GM12878 (cell line): ENCODE measurements around the gene CCDC91. TPM values are rescaled to one million over a fixed set of nuclear protein-coding genes. Genes with fewer than 3 reads are reported as not detected.

Experiments used
- ATAC-seq: fragments of 200-7000 bp; cut with Tn5 transposase; 3 replicates; pipeline ENCODE4 v1.9.1; 2020; ENCODE audit warnings: mild to moderate bottlenecking, moderate library complexity
- BruUV-seq: library from RNA; stranded (reverse); fragments of 400-500 nt; replicated peaks from 2 replicates; lab custom pipeline; 2021; lab: Mats Ljungman, UMichigan
- CTCF ChIA-PET: fragments of 300-600 bp; sonication (Branson Sonifier 250); formaldehyde crosslinking; extraction: SDS; loops from one replicate; lab custom pipeline; 2021; ENCODE audit warnings: inconsistent platforms; lab: Yijun Ruan, JAX
- POLR2A ChIA-PET: fragments of 350-600 bp; formaldehyde crosslinking; extraction: SDS; loops from one replicate; lab custom pipeline; 2021; ENCODE audit warnings: inconsistent platforms; lab: Charles Lee
- RAD21 ChIA-PET: fragments of 300-600 bp; sonication (Branson Sonifier 250); formaldehyde crosslinking; loops from one replicate; lab custom pipeline; 2023; ENCODE audit warnings: antibody characterized with exemption; ENCODE audit not compliant: unreplicated experiment; lab: Charles Lee
- SMC1A ChIA-PET: fragments of 300-600 bp; sonication (Branson Sonifier 250); formaldehyde crosslinking; loops from one replicate; lab custom pipeline; 2023; ENCODE audit not compliant: unreplicated experiment, uncharacterized antibody; lab: Charles Lee
- DNase-seq: peaks from one replicate; pipeline ENCODE4 v3.0.0-alpha.2; 2011; ENCODE audit warnings: low read depth, low spot score
- FAIRE-seq: peaks from 3 replicates; lab custom pipeline; 2011; peaks lifted over from hg19 to GRCh38; lab: Jason Lieb, UNC
- H2AFZ ChIP-seq: 2 replicates; pipeline ENCODE4 v1.6.0; 2011; ENCODE audit warnings: low read depth, low read length, control low read depth; ENCODE audit not compliant: control insufficient read depth
- H3K27ac ChIP-seq: 2 replicates; pipeline ENCODE4 v1.5.1; 2011; ENCODE audit warnings: control low read depth; ENCODE audit not compliant: control insufficient read depth, insufficient read depth
- H3K27me3 ChIP-seq, 2 experiments: replicated peaks in 1 of 2; 2 replicates each; pipeline versions ENCODE4 v1.6.0 to v1.6.1; 2011; ENCODE audit warnings: low read length in 1 of 2; ENCODE audit not compliant: control insufficient read depth in 2 of 2, insufficient read depth in 2 of 2
- H3K36me3 ChIP-seq, 2 experiments: 2 replicates each; pipeline ENCODE4 v1.5.1; 2011; ENCODE audit warnings: low read length in 1 of 2; ENCODE audit not compliant: control insufficient read depth in 2 of 2, insufficient read depth in 2 of 2
- H3K4me1 ChIP-seq: 2 replicates; pipeline ENCODE4 v1.6.1; 2011; ENCODE audit warnings: mild to moderate bottlenecking, low read length, moderate library complexity, mixed read lengths; ENCODE audit not compliant: control insufficient read depth, insufficient read depth
- H3K4me2 ChIP-seq: 2 replicates; pipeline ENCODE4 v1.6.0; 2011; ENCODE audit warnings: control low read depth; ENCODE audit not compliant: control insufficient read depth, insufficient read depth
- H3K4me3 ChIP-seq: fragments of 200-600 bp; sonication (generic); 2 replicates; pipeline ENCODE4 v1.5.1; 2016
- H3K79me2 ChIP-seq: 2 replicates; pipeline ENCODE4 v1.6.0; 2011; ENCODE audit warnings: low read length; ENCODE audit not compliant: control insufficient read depth, insufficient read depth
- H3K9ac ChIP-seq: 2 replicates; pipeline ENCODE4 v1.8.0; 2011; ENCODE audit warnings: low read length, control low read depth, mixed read lengths; ENCODE audit not compliant: control insufficient read depth, insufficient read depth
- H3K9me3 ChIP-seq: replicated peaks from 3 replicates; pipeline ENCODE4 v1.5.1; 2011; ENCODE audit warnings: mild to moderate bottlenecking, low read length; ENCODE audit not compliant: control insufficient read depth, insufficient read depth
- H4K20me1 ChIP-seq: 2 replicates; pipeline ENCODE4 v1.6.0; 2011; ENCODE audit not compliant: control insufficient read depth, insufficient read depth
- ATF7 ChIP-seq: fragments of 450-650 bp; IDR thresholded peaks from 2 replicates; pipeline ENCODE4 v1.6.1; 2016; ENCODE audit warnings: low read depth, mild to moderate bottlenecking
- BCLAF1 ChIP-seq: fragments of 450-650 bp; IDR thresholded peaks from 2 replicates; pipeline ENCODE4 v1.6.1; 2017; ENCODE audit warnings: antibody characterized with exemption, mild to moderate bottlenecking, moderate library complexity
- BMI1 ChIP-seq: fragments of 450-650 bp; IDR thresholded peaks from 2 replicates; pipeline ENCODE4 v1.6.1; 2016; ENCODE audit warnings: mild to moderate bottlenecking, moderate library complexity, borderline replicate concordance
- BRCA1 ChIP-seq: IDR thresholded peaks from 2 replicates; pipeline ENCODE4 v1.6.1; 2011; ENCODE audit warnings: low read depth, low read length, improper control_type of control experiment
- CBX5 ChIP-seq: sonication (generic); IDR thresholded peaks from 2 replicates; pipeline ENCODE4 v1.6.1; 2016; ENCODE audit warnings: low read depth, moderate library complexity, mild to moderate bottlenecking, inconsistent platforms
- MEF2A ChIP-seq: IDR thresholded peaks from 2 replicates; pipeline ENCODE4 v1.6.1; 2011; ENCODE audit warnings: low read depth, mild to moderate bottlenecking, low read length, moderate library complexity; ENCODE audit not compliant: insufficient read depth
- MLLT1 ChIP-seq: fragments of 450-650 bp; IDR thresholded peaks from 2 replicates; pipeline ENCODE4 v1.6.1; 2016; ENCODE audit warnings: mild to moderate bottlenecking
- MXI1 ChIP-seq: fragments of 150-350 bp; IDR thresholded peaks from 2 replicates; pipeline ENCODE4 v1.6.1; 2011; ENCODE audit warnings: low read depth, mild to moderate bottlenecking, inconsistent platforms, low read length, improper control_type of control experiment
- NRF1 ChIP-seq: conservative IDR thresholded peaks from 2 replicates; pipeline ENCODE4 v1.6.1; 2011; ENCODE audit warnings: mild to moderate bottlenecking, low read depth, low read length, improper control_type of control experiment
- RELA ChIP-seq: fragments of 450-650 bp; IDR thresholded peaks from 2 replicates; pipeline ENCODE4 v1.8.0; 2014; ENCODE audit warnings: borderline replicate concordance; ENCODE audit not compliant: partially characterized antibody
- RUNX3 ChIP-seq: IDR thresholded peaks from 2 replicates; pipeline ENCODE4 v1.6.1; 2012; ENCODE audit warnings: low read length, inconsistent platforms
- SMARCA5 ChIP-seq: fragments of 450-650 bp; IDR thresholded peaks from 2 replicates; pipeline ENCODE4 v1.6.1; 2017; ENCODE audit warnings: mild to moderate bottlenecking
- YY1 ChIP-seq: IDR thresholded peaks from 2 replicates; pipeline ENCODE4 v1.6.1; 2011; ENCODE audit warnings: low read depth, mild to moderate bottlenecking, low read length
- ZNF217 ChIP-seq: fragments of 450-650 bp; IDR thresholded peaks from 2 replicates; pipeline ENCODE4 v1.6.1; 2017; ENCODE audit warnings: antibody characterized with exemption, mild to moderate bottlenecking
- ZNF24 ChIP-seq: fragments of 450-650 bp; IDR thresholded peaks from 2 replicates; pipeline ENCODE4 v1.6.1; 2017; ENCODE audit warnings: antibody characterized with exemption, mild to moderate bottlenecking
- WGBS: methylation state at CpG from one replicate; pipeline ENCODE4 v1.1.6; 2016; ENCODE audit warnings: low lambda C conversion rate; ENCODE audit not compliant: insufficient replicate concordance, insufficient coverage; ENCODE audit errors: missing lambda C conversion rate; 5-methylcytosine and 5-hydroxymethylcytosine counted together
- in situ Hi-C: fragments of 300-500 bp; cut with MboI; formaldehyde crosslinking; loops from 9 replicates; pipeline ENCODE4 v1.14.3; 2018; ENCODE audit warnings: mixed read lengths
- intact Hi-C: fragments of 100-400 bp; cut with micrococcal nuclease; formaldehyde crosslinking; loops from one replicate; pipeline ENCODE4 v1.14.2; 2022; ENCODE audit not compliant: unreplicated experiment
- polyA plus RNA-seq, 11 experiments: library from polyadenylated mRNA; depleted of rRNA in 4 of 11; unstranded in 6 of 11; stranded (reverse) in 5 of 11; fragments of >200 nt; fragmentation: Nextera tagmentation in 4 of 11; fragmentation: Illumina TruSeq in 1 of 11; extraction: Ambion mirVana in 4 of 11; extraction: Trizol in 1 of 11; gene quantifications; 1 replicate in 1 of 11; 2 replicates in 10 of 11; pipeline versions ENCODE4 v1.2.1 to v1.2.3, GENCODE V29; 2011 to 2016; ENCODE audit warnings: inconsistent platforms in 2 of 11, missing spikeins in 2 of 11, low read depth in 1 of 11
- total RNA-seq, 4 experiments: library from RNA; depleted of rRNA in 3 of 4; stranded (reverse); fragments of >200 nt in 3 of 4; fragmentation: Illumina TruSeq in 1 of 4; extraction: Trizol in 1 of 4; gene quantifications; 2 replicates each; pipeline versions ENCODE4 v1.2.1 to v1.2.3, GENCODE V29; 2013 to 2021

The CCDC91 gene
- total and polyA plus RNA-seq, 10 of the 15 experiments (the other 5 are each of a cell fraction or from before 2014, with no cell fraction given): 6.1 to 24.9 (median 16.5) TPM

DNA sequence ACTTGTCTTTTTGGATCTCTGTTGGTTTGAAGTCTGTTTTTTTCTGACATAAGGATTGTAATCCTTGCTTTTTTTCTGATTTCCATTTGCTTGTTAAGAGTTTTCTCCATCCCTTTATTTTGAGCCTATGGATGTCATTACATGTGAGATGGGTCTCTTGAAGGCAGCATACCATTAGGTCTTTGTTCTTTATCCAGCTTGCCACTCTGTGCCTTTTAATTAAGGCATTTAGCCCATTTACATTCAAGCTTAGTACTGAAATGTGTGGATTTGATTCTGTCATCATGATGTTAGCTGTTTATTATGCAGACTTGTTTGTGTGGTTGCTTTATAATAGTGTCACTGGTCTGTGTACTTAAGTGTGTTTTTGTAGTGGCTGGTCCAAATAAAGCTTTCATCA, 100.0 kb downstream of the CCDC91 start:
- no peaks in the 10 kb centered on the region for H4K20me1 ChIP-seq
- in situ Hi-C loops: no loop called here
- peaks cover 8% of the 10 kb centered on the region for H3K9me3 ChIP-seq
- H3K27me3 ChIP-seq: no peaks in the 10 kb centered on the region
- intact Hi-C loops: no loop called here
- H3K4me1 ChIP-seq: no peaks in the 10 kb centered on the region
- no peak overlapping the region for H3K9ac ChIP-seq
- no peak overlapping the region for H3K4me3 ChIP-seq
- ChIA-PET CTCF (no interaction called here), SMC1A (no interaction called here), POLR2A (interaction anchor here (0.6 kb wide), 1 partner anchor 46 kb away, joined by 3 read pairs; no protein-coding TSS in a partner anchor), RAD21 (no interaction called here)
- no peaks in the 10 kb centered on the region for H3K79me2 ChIP-seq
- no peak for DNase-seq
- FAIRE-seq: no peak
- no TSS peak for BruUV-seq
- H3K36me3 ChIP-seq: no peaks in the 10 kb centered on the region
- H3K27ac ChIP-seq: no peak overlapping the region
- H2AFZ ChIP-seq: no peak overlapping the region
- TF ChIP-seq CBX5 (0 out of 2 replicates have a peak, but pooled peaks have one; percentile 23), YY1 (no peak)
- TF ChIP-seq, all 136 proteins: peak for 1
- H3K4me2 ChIP-seq: no peak overlapping the region
- ATAC-seq: no peak

DNA sequence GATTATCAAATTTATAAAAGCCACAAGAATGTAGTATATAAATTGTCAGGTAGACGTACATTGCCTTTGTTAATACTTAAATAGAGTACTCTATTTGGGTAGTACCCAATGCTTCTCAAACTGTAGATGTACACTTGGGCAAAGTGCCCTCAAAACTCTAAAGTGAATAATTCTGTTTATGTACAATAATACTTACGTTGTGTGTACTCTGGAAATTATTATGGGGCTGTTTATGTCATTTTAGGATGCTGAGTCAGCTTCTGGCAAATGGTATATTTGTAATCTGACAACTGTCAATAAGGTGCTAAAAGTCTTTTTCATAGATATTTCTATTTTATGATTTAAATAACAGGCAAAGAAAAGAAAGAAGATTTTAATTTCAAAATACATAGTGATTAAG, 102.4 kb downstream of the CCDC91 start:
- ChIA-PET CTCF (no interaction called here), POLR2A (no interaction called here), RAD21 (interaction anchor here (1.8 kb wide), 1 partner anchor 16 kb away, joined by 4 read pairs; no protein-coding TSS in a partner anchor), SMC1A (interaction anchor here (0.6 to 1.9 kb wide), 3 partner anchors 15 to 64 kb away, joined by 3 to 7 read pairs (median 4); no protein-coding TSS in a partner anchor)
- in situ Hi-C loops: no loop called here
- TF ChIP-seq ZNF217 (no peak), BCLAF1 (no peak), ATF7 (no peak), BMI1 (no peak), BRCA1 (no peak), MLLT1 (no peak), NRF1 (no peak), MEF2A (no peak), MXI1 (no peak), RELA (no peak), RUNX3 (no peak), ZNF24 (no peak), SMARCA5 (no peak)
- Histone ChIP-seq H3K9me3 (peaks cover 8% of the 10 kb centered on the region), H3K9ac (no peak overlapping the region), H3K4me2 (no peak overlapping the region), H4K20me1 (no peaks in the 10 kb centered on the region), H3K36me3 (no peaks in the 10 kb centered on the region), H2AFZ (no peak overlapping the region), H3K27me3 (no peaks in the 10 kb centered on the region), H3K79me2 (no peaks in the 10 kb centered on the region), H3K4me1 (no peaks in the 10 kb centered on the region), H3K4me3 (no peak overlapping the region), H3K27ac (no peak overlapping the region)
- no peak for DNase-seq
- intact Hi-C loops: no loop called here
- ATAC-seq: no peak
- BruUV-seq: no TSS peak
- FAIRE-seq: no peak
- 100% methylated on average over 2 of the region's 2 CpGs for WGBS
